Colonic mucosa (tissue), 4 donors: ENCODE results near the gene NOVA1. TPM values are rescaled to one million over a fixed set of nuclear protein-coding genes. Genes with fewer than 3 reads are reported as not detected.

ENCODE experiments used
- DNase-seq: peaks from one replicate; pipeline ENCODE4 v3.0.0-alpha.2; 2020
- H3K27ac ChIP-seq: fragments of 200-600 bp; one replicate; pipeline ENCODE4 v1.8.0; 2021
- H3K27me3 ChIP-seq: fragments of 200-600 bp; one replicate; pipeline ENCODE4 v1.8.0; 2021
- H3K36me3 ChIP-seq: fragments of 200-600 bp; one replicate; pipeline ENCODE4 v1.8.0; 2021
- H3K4me1 ChIP-seq: fragments of 200-600 bp; one replicate; pipeline ENCODE4 v1.8.0; 2021; ENCODE audit warnings: mild to moderate bottlenecking
- H3K4me3 ChIP-seq: fragments of 200-600 bp; one replicate; pipeline ENCODE4 v1.8.0; 2021
- H3K9ac ChIP-seq, 2 donors: one replicate each; pipeline ENCODE4 v1.7.0; 2013; ENCODE audit warnings: control low read depth in 2 of 2, low read depth in 2 of 2, low read length in 2 of 2
- H3K9me3 ChIP-seq: fragments of 200-600 bp; one replicate; pipeline ENCODE4 v1.8.0; 2021
- CTCF ChIP-seq: fragments of 200-600 bp; IDR thresholded peaks from one replicate; pipeline ENCODE4 v1.8.0; 2022; ENCODE audit warnings: antibody characterized with exemption, mild to moderate bottlenecking
- intact Hi-C: fragments of 100-400 bp; cut with DNase I; formaldehyde crosslinking; loops from one replicate; pipeline ENCODE4 v1.14.1; 2022
- total RNA-seq, 2 donors: library from RNA; stranded (reverse); fragmentation: NEBNext Ultra II Directional in 1 of 2; extraction: Animal tissue kit (Norgen Biotek cat#: 25700) in 1 of 2; gene quantifications; one replicate each; pipeline ENCODE4 v1.2.1, GENCODE V29; 2021
- donor health status: healthy.
- donor health status: DM: no; HTN: no; CAD: no.
- donor health status: DM: no; HTN: no; CAD: no.

The NOVA1 gene
- total RNA-seq, 2 donors from 2014 or later: 3.6 to 3.7 TPM

DNA sequence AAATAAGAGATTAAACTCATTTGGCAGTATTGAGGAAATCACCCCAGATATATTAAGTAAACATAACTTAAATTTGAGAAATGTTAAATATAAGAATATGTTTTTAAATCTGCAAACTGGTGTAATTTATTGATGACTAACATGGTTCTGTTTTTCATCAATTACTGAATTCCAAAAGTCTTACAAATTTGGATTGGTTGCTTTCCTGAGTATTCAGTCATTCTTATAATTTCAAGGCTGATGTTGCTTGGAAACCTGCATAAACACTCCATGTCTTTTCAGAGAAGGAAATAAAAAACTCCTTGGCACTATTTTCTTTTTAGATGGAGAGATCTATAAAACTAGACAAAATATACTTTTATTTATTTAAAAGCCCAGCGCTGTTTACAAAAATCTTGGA lies 71.7 kb downstream of the NOVA1 start:
- no peak for TF ChIP-seq CTCF
- no peak for DNase-seq
- H3K27ac ChIP-seq: no peak overlapping the region
- no peaks in the 10 kb centered on the region for H3K27me3 ChIP-seq
- no peak overlapping the region for H3K4me3 ChIP-seq
- no peaks in the 10 kb centered on the region for H3K4me1 ChIP-seq
- H3K9ac ChIP-seq: no peak overlapping the region
- H3K9me3 ChIP-seq: no peaks in the 10 kb centered on the region
- intact Hi-C loops: no loop called here
- no peaks in the 10 kb centered on the region for H3K36me3 ChIP-seq

- Histone ChIP-seq H3K4me1 (no peaks in the 10 kb centered on the region), H3K27me3 (no peaks in the 10 kb centered on the region), H3K36me3 (no peaks in the 10 kb centered on the region), H3K9me3 (no peaks in the 10 kb centered on the region), H3K9ac (no peak overlapping the region), H3K27ac (no peak overlapping the region), H3K4me3 (no peak overlapping the region)
- intact Hi-C loops: no loop called here
- TF ChIP-seq CTCF: no peak
- DNase-seq: no peak
Measured at GRCh38 chr14:26525085-26525484, 72.7 kb downstream of the NOVA1 start.

- Histone ChIP-seq H3K9me3 (no peaks in the 10 kb centered on the region), H3K4me3 (no peak overlapping the region), H3K9ac (no peak overlapping the region), H3K27ac (no peak overlapping the region), H3K4me1 (no peaks in the 10 kb centered on the region), H3K27me3 (no peaks in the 10 kb centered on the region), H3K36me3 (no peaks in the 10 kb centered on the region)
- intact Hi-C loops: no loop called here
- TF ChIP-seq CTCF: no peak
- no peak for DNase-seq
Measured at GRCh38 chr14:26522967-26523366, 74.9 kb downstream of the NOVA1 start.

DNA sequence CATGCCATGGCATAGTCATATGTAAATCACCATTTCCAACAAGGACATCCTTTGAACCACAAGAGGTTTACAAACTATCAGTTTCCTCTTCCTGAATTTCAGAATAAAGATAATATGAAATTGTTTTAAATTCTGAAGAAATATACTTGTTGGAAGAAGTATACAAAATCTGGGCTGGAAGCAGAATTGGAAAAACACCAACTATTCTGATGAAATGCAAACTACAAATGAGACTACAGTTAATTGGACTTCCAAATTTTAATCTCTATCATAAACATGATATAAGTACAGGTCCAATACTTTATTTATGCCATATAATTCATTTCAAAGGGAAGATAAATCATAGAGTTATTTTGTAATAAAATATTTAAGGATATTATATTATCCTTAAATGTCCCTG lies 80.1 kb downstream of the NOVA1 start:
- Histone ChIP-seq H3K9me3 (no peaks in the 10 kb centered on the region), H3K9ac (no peak overlapping the region), H3K27me3 (no peaks in the 10 kb centered on the region), H3K27ac (no peak overlapping the region), H3K4me3 (no peak overlapping the region), H3K36me3 (no peaks in the 10 kb centered on the region), H3K4me1 (no peaks in the 10 kb centered on the region)
- TF ChIP-seq CTCF: no peak
- intact Hi-C loops: no loop called here
- DNase-seq: no peak

GRCh38 chr14:26500028-26500427 lies 97.8 kb downstream of the NOVA1 start:
- Histone ChIP-seq H3K4me3 (no peak overlapping the region), H3K27ac (no peak overlapping the region), H3K4me1 (no peaks in the 10 kb centered on the region), H3K36me3 (no peaks in the 10 kb centered on the region), H3K9me3 (no peaks in the 10 kb centered on the region), H3K27me3 (no peaks in the 10 kb centered on the region), H3K9ac (no peak overlapping the region)
- intact Hi-C loops: no loop called here
- no peak for DNase-seq
- no peak for TF ChIP-seq CTCF

- no peaks in the 10 kb centered on the region for H3K27me3 ChIP-seq
- no peaks in the 10 kb centered on the region for H3K4me1 ChIP-seq
- intact Hi-C loops: no loop called here
- H3K27ac ChIP-seq: no peak overlapping the region
- no peak overlapping the region for H3K4me3 ChIP-seq
- no peak overlapping the region for H3K9ac ChIP-seq
- no peak for TF ChIP-seq CTCF
- DNase-seq: no peak
- H3K36me3 ChIP-seq: no peaks in the 10 kb centered on the region
- no peaks in the 10 kb centered on the region for H3K9me3 ChIP-seq
Measured at GRCh38 chr14:26499546-26499945, 98.3 kb downstream of the NOVA1 start.
